Immature natural killer cell (primary cell): ENCODE results near the gene EVI2B. TPM values are rescaled to one million over a fixed set of nuclear protein-coding genes. Genes with fewer than 3 reads are reported as not detected.
"Not testable (repeated sequence)": the region's sequence is repeated elsewhere in the genome, so short reads cannot be mapped to it uniquely, and the experiment has no call there.

ENCODE experiments used
- DNase-seq, 3 donors: peaks; one replicate each; pipeline ENCODE4 v3.0.0; 2022; ENCODE audit warnings: mixed read lengths in 1 of 3
- H3K27ac Mint-ChIP-seq, 6 donors: one replicate each; pipeline ENCODE4 v1.8.0; 2020; ENCODE audit warnings: mixed read lengths in 6 of 6, mild to moderate bottlenecking in 5 of 6, inconsistent platforms in 4 of 6, moderate library complexity in 3 of 6
- H3K27me3 Mint-ChIP-seq, 3 donors: one replicate each; pipeline ENCODE4 v1.8.0; 2020 to 2021; ENCODE audit warnings: low read depth in 3 of 3, mild to moderate bottlenecking in 3 of 3, mixed read lengths in 3 of 3, moderate library complexity in 3 of 3, inconsistent platforms in 1 of 3
- H3K36me3 Mint-ChIP-seq, 3 donors: one replicate each; pipeline ENCODE4 v1.8.0; 2020; ENCODE audit warnings: mixed read lengths in 3 of 3, inconsistent platforms in 2 of 3, mild to moderate bottlenecking in 2 of 3
- H3K4me1 Mint-ChIP-seq, 2 donors: one replicate each; pipeline ENCODE4 v1.8.0; 2020; ENCODE audit warnings: inconsistent platforms in 2 of 2, mild to moderate bottlenecking in 2 of 2, mixed read lengths in 2 of 2, moderate library complexity in 1 of 2
- H3K4me3 Mint-ChIP-seq, 5 donors: one replicate each; pipeline ENCODE4 v1.8.0; 2020; ENCODE audit warnings: mild to moderate bottlenecking in 5 of 5, mixed read lengths in 5 of 5, inconsistent platforms in 3 of 5, moderate library complexity in 3 of 5
- H3K9me3 Mint-ChIP-seq, 6 donors: one replicate each; pipeline ENCODE4 v1.8.0; 2020; ENCODE audit warnings: mild to moderate bottlenecking in 6 of 6, mixed read lengths in 6 of 6, inconsistent platforms in 4 of 6, moderate library complexity in 3 of 6
- polyA plus RNA-seq, 3 donors: library from polyadenylated mRNA; unstranded; fragments of 300-500 nt; fragmentation: Illumina TruSeq; gene quantifications; one replicate each; pipeline ENCODE4 v1.2.3, GENCODE V29; 2021

Gene EVI2B, protein sequence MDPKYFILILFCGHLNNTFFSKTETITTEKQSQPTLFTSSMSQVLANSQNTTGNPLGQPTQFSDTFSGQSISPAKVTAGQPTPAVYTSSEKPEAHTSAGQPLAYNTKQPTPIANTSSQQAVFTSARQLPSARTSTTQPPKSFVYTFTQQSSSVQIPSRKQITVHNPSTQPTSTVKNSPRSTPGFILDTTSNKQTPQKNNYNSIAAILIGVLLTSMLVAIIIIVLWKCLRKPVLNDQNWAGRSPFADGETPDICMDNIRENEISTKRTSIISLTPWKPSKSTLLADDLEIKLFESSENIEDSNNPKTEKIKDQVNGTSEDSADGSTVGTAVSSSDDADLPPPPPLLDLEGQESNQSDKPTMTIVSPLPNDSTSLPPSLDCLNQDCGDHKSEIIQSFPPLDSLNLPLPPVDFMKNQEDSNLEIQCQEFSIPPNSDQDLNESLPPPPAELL
- 10 to 100 TPM; 43.4 to 78.4 (median 66.4) TPM for polyA plus RNA-seq

DNA sequence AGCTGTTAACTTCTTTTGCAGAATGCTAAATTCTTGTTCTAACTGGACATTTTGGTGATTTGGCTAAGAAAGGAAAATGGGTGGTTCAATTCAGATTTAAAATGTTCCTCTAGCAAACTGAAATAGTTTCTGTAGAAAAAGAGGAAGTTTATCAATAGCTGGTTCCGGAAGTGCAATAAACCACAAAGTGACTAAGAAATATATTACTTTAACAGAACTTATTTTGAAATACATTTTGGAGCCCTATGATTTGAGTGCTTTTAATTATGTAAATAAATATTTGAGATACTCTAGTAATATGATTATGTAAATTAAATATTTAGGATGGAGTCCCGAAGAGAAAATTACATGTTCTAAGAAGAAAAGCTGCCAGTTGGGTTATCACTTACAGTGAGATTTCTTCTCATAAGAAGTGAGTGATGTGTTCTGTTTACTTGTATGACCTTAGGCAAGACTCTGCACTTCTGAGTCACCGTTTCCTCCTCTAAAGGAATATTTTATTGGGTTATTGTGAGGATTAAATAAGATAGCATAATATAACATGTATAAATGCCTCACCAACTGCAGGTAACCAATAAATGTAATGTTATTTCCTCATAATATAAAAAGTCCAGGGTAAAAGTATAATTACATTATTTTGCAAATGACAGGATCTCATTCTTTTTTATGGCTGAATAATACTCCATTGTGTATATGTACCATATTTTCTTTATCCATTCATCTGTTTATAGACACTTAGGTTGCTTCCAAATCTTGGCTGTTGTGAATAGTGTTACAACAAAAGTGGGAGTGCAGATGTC, at the start of gene EVI2B:
EVI2B (minus strand) TSS at position 73 of the 800 bp plus-strand sequence. CDS start 8,445 bp downstream, outside the sequence.
- H3K4me3 Mint-ChIP-seq = peak within 1 kb of the TSS; percentile 89 to 97 (median 95)
- H3K27ac Mint-ChIP-seq = peak within 1 kb of the TSS; percentile 91 to 98 (median 93)
- peaks cover 4% of the 10 kb centered on the region in 3 donors for H3K36me3 Mint-ChIP-seq
- peaks cover 69 to 85% of the 10 kb centered on the region in 2 donors for H3K4me1 Mint-ChIP-seq
- H3K27me3 Mint-ChIP-seq = peaks cover 3 to 9% (median 6%) of the 10 kb centered on the region in 3 donors
- DNase-seq = peak; percentile 49 to 62 (median 60)
- no peaks in the 10 kb centered on the region for H3K9me3 Mint-ChIP-seq

DNA sequence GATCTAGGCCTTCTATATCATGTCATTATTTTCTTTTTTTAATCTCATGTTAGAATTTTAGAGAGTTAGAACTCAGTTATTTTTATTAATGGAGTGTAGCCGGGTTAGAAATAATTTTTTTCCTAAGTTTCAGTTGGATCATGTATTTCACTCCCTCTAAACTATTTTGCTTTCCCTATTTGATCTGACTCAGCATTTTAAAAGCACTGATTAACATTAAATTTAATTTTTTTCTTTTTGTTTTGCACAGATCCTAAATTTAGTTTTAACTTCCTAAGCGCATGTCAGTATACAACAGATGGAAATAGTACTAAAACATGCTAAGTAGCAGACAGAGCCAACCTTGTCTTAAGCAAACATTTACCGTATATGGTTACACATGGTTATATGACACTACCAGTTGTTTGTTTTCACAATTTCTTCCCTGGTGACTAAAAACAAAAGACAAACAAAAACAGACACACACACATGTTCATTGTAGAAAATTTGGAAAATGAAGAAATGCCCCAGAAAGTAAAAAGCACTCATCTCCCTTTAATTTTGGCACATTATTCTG, 44.1 kb upstream of the EVI2B start:
- H3K27ac Mint-ChIP-seq = no peak overlapping the region
- no peak for DNase-seq
- H3K9me3 Mint-ChIP-seq = no peaks in the 10 kb centered on the region
- no peaks in the 10 kb centered on the region for H3K4me1 Mint-ChIP-seq
- H3K27me3 Mint-ChIP-seq = peaks cover 0 to 2% (median 0%) of the 10 kb centered on the region in 3 donors
- H3K4me3 Mint-ChIP-seq = no peak overlapping the region
- peaks cover 29 to 67% (median 37%) of the 10 kb centered on the region in 3 donors for H3K36me3 Mint-ChIP-seq

DNA sequence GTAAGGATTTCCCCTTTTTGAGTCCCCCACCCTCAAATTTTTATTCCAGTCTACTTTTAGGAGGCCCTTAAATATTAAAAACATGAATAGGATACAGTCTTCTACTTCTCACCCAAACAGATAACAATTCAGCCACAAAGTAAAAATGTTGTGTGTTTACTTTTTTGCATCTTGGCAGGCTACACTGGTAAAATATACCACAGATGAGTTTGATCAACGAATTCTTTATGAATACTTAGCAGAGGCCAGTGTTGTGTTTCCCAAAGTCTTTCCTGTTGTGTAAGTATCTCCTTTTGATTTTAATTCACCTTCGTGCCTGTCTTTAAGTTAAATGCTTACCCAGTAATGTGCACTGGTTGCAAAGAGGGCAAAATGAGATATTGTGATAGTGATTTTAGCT, 43.2 kb upstream of the EVI2B start:
- H3K27ac Mint-ChIP-seq = no peak overlapping the region
- no peak overlapping the region for H3K4me3 Mint-ChIP-seq
- no peaks in the 10 kb centered on the region for H3K9me3 Mint-ChIP-seq
- peaks cover 29 to 61% (median 41%) of the 10 kb centered on the region in 3 donors for H3K36me3 Mint-ChIP-seq
- H3K4me1 Mint-ChIP-seq = no peaks in the 10 kb centered on the region
- DNase-seq = no peak
- peaks cover 0 to 2% (median 0%) of the 10 kb centered on the region in 3 donors for H3K27me3 Mint-ChIP-seq

DNA sequence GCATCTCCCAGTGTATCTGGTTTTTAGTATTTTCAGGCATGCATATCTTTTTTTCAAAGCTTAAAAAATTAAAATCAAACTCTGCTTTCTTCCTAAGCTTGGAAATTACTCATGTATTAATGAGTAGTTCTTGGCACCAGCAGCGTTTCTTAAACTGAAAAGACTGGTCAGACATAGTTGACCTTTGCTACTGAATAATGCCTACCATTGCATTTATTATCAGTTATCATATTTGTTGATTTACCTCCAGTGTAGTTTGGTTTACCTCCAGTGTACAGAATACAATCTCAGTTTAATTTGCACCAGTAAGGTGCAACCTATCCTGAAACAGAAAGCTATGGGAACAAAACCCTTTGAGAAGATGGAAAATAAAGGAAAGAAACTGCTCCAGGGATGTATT, 42.1 kb upstream of the EVI2B start:
- no peaks in the 10 kb centered on the region for H3K9me3 Mint-ChIP-seq
- no peak overlapping the region for H3K4me3 Mint-ChIP-seq
- no peak for DNase-seq
- no peaks in the 10 kb centered on the region for H3K27me3 Mint-ChIP-seq
- H3K4me1 Mint-ChIP-seq = no peaks in the 10 kb centered on the region
- H3K36me3 Mint-ChIP-seq = peaks cover 26 to 58% (median 40%) of the 10 kb centered on the region in 3 donors
- no peak overlapping the region for H3K27ac Mint-ChIP-seq

DNA sequence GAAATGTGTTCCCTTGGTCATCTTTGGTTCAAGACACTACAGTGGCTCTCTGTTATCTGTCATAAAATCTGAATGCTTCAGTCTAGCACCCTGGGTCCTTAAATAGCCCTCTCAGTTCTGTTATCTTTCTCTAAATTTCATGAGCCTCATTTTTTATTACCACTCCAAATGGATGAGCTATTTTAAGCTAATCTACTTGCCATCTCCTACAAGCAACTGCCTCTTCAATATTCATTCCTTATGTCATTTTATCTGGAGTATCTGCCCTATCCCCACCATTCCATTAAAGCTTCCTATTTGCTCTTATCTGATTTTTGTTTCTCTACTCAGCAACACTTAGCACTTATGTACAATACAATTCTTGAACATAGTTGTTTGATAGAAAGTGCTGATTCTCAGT, 35.6 kb upstream of the EVI2B start:
- H3K9me3 Mint-ChIP-seq = no peaks in the 10 kb centered on the region
- DNase-seq = no peak

DNA sequence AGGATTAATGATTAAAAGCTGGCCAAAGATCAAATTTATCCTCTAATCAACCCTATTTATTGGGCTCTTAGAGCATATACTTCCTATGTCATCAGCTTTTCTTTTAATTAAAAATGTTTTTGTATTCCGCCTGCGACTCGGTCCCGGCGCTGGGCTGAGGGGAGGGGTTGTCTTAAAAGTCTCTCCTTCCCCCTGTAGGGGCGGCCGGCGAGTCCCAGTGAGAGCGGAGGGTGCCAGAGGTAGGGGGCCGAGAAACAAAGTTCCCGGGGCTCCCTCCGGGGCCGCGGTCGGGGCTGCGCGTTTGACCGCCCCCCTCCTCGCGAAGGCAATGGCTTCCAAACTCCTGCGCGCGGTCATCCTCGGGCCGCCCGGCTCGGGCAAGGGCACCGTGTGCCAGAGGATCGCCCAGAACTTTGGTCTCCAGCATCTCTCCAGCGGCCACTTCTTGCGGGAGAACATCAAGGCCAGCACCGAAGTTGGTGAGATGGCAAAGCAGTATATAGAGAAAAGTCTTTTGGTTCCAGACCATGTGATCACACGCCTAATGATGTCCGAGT, 31.4 kb upstream of the EVI2B start:
- peaks cover 7 to 20% (median 14%) of the 10 kb centered on the region in 3 donors for H3K36me3 Mint-ChIP-seq
- not testable (repeated sequence) for H3K27me3 Mint-ChIP-seq, H3K9me3 Mint-ChIP-seq, H3K27ac Mint-ChIP-seq, H3K4me1 Mint-ChIP-seq, DNase-seq, H3K4me3 Mint-ChIP-seq

More for the DNA sequence above, 35.6 kb upstream of the EVI2B start:
- H3K4me3 Mint-ChIP-seq = no peak overlapping the region
- H3K4me1 Mint-ChIP-seq = peaks cover 0 to 3% of the 10 kb centered on the region in 2 donors
- peaks cover 13 to 32% (median 29%) of the 10 kb centered on the region in 3 donors for H3K36me3 Mint-ChIP-seq
- no peaks in the 10 kb centered on the region for H3K27me3 Mint-ChIP-seq
- no peak overlapping the region for H3K27ac Mint-ChIP-seq

DNA sequence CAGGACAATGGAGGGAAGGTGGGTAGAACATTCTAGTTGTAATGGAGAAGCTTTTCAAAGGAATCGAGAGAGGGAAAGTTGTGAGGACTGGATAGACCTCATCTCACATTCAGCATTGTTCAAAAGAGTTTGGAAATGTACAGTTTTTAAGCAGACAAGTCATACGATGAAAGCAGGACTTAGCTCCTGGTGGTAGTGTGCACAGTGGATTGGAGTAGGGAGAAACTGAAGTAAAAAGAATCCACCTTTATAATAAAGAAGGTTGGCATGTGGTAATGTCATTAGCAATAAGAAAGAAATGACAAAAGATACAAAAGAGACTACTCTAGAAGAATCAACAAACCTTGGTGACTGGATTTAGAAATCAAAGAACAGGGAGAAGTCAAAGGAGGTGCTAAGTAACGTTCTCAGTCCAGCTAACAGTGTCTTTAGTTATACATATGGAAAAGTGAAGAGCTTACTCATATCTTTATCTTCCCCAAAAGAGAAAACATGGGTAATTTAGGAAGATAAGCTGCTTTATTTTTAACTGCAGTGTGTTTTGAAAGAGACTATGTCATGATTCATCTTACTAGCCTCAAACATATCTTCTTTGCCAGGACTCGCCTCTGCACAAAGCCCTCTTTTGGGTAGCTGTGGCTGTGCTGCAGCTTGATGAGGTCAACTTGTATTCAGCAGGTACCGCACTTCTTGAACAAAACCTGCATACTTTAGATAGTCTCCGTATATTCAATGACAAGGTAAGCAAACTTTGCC, 26.2 kb upstream of the EVI2B start:
- H3K36me3 Mint-ChIP-seq = peaks cover 8 to 21% (median 9%) of the 10 kb centered on the region in 3 donors
- H3K4me3 Mint-ChIP-seq = no peak overlapping the region
- no peaks in the 10 kb centered on the region for H3K27me3 Mint-ChIP-seq
- DNase-seq = no peak
- no peaks in the 10 kb centered on the region for H3K9me3 Mint-ChIP-seq
- H3K4me1 Mint-ChIP-seq = no peaks in the 10 kb centered on the region
- H3K27ac Mint-ChIP-seq = no peak overlapping the region

DNA sequence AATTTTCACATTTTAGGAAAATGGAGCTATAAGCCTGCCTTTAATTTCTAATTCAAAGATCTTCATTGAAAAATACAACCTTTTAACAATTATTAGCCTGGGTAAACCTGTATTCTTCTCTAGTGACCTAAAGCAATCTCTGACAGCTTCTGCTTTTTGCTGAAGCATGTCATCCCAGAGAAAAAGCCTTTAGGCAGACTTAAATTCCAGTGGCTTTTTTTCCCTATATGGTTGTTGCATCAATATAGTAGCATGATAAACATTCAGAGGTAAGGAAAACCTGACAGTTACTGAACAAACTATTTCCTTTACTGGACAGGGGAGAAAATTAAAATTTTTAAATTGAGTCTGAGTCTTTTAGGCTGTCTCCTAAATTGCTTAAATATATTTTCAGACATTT, 15.4 kb upstream of the EVI2B start:
- Mint-ChIP-seq H3K9me3 (no peaks in the 10 kb centered on the region), H3K4me1 (no peaks in the 10 kb centered on the region), H3K36me3 (peaks cover 4 to 22% (median 12%) of the 10 kb centered on the region in 3 donors), H3K4me3 (no peak overlapping the region), H3K27ac (no peak overlapping the region), H3K27me3 (peaks cover 0 to 2% (median 2%) of the 10 kb centered on the region in 3 donors)
- no peak for DNase-seq

DNA sequence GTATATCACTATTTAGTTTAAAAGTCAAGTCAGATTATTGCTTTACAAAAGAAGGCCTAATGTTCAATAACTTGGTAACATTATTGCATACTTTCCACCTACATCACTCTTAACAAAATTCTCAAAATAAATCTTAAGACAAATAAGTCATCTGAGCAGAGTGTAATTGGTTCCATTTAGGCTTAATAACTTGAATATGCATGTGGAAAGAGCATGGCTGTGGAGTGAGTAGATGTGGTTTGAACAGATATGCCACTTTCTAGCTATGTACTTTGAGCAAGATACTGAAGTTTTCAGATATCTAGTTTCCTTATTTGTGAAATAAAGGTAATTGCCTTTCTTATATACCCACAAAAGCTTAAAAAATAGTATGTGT, 14.3 kb upstream of the EVI2B start:
- Mint-ChIP-seq H3K36me3 (peaks cover 4 to 22% (median 9%) of the 10 kb centered on the region in 3 donors), H3K27ac (peak overlapping the region in 1 of 6 donors; percentile 37), H3K27me3 (peaks cover 0 to 2% (median 2%) of the 10 kb centered on the region in 3 donors), H3K4me1 (peaks cover 0 to 5% of the 10 kb centered on the region in 2 donors), H3K4me3 (no peak overlapping the region), H3K9me3 (no peaks in the 10 kb centered on the region)
- DNase-seq = no peak

DNA sequence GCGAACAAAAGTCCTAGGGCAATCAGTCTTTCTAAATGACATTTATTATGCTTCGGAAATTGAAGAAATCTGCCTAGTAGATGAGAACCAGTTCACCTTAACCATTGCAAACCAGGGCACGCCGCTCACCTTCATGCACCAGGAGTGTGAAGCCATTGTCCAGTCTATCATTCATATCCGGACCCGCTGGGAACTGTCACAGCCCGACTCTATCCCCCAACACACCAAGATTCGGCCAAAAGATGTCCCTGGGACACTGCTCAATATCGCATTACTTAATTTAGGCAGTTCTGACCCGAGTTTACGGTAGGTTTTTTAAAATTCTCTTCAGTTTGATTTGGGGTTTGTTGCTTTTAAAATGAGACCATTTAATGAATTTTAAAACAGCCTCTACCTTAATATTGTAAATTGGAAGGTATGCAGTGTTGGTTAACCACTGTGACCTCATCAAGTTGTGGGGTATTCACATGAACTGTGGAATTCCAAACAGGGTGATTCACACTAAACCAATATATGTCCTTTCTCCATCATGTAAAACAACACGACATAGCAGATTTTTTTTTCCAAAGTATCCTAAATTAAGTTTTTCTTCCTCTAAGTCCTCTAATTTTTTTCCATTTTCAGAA, 13.8 kb upstream of the EVI2B start:
- Mint-ChIP-seq H3K4me1 (peaks cover 0 to 6% of the 10 kb centered on the region in 2 donors), H3K27ac (peak overlapping the region in 2 of 6 donors; percentile 36 to 37), H3K4me3 (no peak overlapping the region), H3K9me3 (no peaks in the 10 kb centered on the region), H3K27me3 (peaks cover 0 to 2% (median 2%) of the 10 kb centered on the region in 3 donors), H3K36me3 (peaks cover 4 to 22% (median 9%) of the 10 kb centered on the region in 3 donors)
- DNase-seq = no peak

DNA sequence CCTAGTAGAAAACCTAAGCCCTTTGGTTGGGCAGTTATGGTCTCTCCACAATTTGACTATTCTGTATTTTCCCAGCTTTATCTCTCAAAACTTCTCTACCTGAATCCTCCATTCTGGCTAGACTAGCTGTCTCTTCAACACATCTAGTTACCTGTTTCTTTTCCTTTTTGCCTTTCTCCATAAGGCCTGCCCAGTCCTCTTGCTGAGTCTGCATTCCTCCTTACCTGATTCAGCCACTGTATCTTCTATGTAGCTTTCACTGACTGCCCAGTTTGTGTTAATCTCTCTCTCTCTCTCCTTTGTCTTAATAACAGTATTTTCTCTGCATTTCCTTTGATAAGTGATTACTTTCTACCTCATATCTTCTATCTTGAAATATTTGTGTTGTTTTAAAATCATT, 9.7 kb upstream of the EVI2B start:
- H3K27ac Mint-ChIP-seq = peak overlapping the region; percentile 15 to 82 (median 80)
- peaks cover 9 to 11% (median 10%) of the 10 kb centered on the region in 3 donors for H3K27me3 Mint-ChIP-seq
- no peaks in the 10 kb centered on the region for H3K9me3 Mint-ChIP-seq
- H3K36me3 Mint-ChIP-seq = peaks cover 0 to 17% (median 4%) of the 10 kb centered on the region in 3 donors
- peak overlapping the region in 1 of 5 donors; percentile 1 for H3K4me3 Mint-ChIP-seq
- H3K4me1 Mint-ChIP-seq = peaks cover 25 to 33% of the 10 kb centered on the region in 2 donors
- DNase-seq = no peak

DNA sequence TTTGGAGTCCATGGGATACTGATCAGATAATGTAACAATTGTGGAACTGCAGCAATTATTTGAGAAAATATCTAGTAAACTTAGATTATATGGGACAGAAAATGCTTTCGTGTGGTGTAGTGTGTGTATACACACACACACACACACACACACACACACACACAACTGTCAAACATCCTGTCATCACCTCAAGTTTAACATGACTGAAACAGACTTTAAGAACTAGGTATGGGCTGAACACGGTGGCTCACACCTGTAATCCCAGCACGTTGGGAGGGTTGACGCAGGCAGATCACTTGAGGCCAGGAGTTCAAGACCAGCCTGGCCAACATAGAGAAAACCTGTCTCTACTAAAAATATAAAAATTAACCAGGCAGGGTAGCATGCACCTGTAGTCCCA, 8.1 kb upstream of the EVI2B start:
- peak overlapping the region; percentile 93 to 98 (median 98) for H3K27ac Mint-ChIP-seq
- H3K4me1 Mint-ChIP-seq = peaks cover 38 to 49% of the 10 kb centered on the region in 2 donors
- peak overlapping the region; percentile 80 to 93 (median 85) for H3K4me3 Mint-ChIP-seq
- H3K36me3 Mint-ChIP-seq = peaks cover 4 to 12% (median 4%) of the 10 kb centered on the region in 3 donors
- DNase-seq = no peak
- H3K27me3 Mint-ChIP-seq = peaks cover 9 to 11% (median 10%) of the 10 kb centered on the region in 3 donors
- no peaks in the 10 kb centered on the region for H3K9me3 Mint-ChIP-seq
